ENCODE data around the gene BPIFB2.
"Not testable (repeated sequence)": the region's sequence is repeated elsewhere in the genome, so short reads cannot be mapped to it uniquely, and the experiment has no call there.

Gene BPIFB2

DNA sequence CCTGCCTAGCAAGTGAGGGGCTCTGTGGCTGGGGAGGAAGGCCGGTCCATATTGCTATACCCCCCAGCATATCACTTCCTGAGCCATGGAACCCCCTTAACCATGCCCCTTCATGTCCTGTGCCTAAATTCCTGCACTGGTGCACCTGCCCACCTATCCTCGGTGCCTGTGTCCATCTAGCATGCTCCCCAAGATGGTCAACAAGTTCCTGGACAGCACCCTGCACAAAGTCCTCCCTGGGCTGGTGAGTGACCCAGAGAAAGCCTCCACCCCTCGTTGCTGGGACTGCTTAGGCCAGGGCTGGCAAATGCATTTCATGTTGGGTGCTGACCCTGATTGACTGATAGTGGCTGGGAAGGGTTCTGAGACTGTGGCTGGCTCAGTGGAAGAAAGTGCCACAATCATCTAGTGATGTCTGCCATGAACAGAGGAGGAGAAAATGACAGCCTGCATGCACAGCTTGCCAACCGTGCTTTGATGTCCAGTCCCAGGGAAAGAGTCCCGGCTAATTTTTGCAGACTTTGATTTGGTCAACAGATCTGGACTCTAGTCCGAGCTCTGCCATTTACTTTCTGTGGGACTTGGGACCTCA is 27.5 kb downstream of the BPIFB2 start:
- no peak for DNase-seq (ENCODE audit: low read depth in 1 of 2, low spot score in 1 of 2)

GRCh38 chr20:33037456-33037855 is 30.0 kb downstream of the BPIFB2 start:
- DNase-seq (ENCODE audit: low read depth in 1 of 2, low spot score in 1 of 2), result no peak

GRCh38 chr20:33038243-33038642 is 30.7 kb downstream of the BPIFB2 start:
- DNase-seq (ENCODE audit: low read depth in 1 of 2, low spot score in 1 of 2), result no peak

- DNase-seq (ENCODE audit: low read depth in 1 of 2, low spot score in 1 of 2), result no peak
Observed at GRCh38 chr20:33042430-33042829, 34.9 kb downstream of the BPIFB2 start.

DNA sequence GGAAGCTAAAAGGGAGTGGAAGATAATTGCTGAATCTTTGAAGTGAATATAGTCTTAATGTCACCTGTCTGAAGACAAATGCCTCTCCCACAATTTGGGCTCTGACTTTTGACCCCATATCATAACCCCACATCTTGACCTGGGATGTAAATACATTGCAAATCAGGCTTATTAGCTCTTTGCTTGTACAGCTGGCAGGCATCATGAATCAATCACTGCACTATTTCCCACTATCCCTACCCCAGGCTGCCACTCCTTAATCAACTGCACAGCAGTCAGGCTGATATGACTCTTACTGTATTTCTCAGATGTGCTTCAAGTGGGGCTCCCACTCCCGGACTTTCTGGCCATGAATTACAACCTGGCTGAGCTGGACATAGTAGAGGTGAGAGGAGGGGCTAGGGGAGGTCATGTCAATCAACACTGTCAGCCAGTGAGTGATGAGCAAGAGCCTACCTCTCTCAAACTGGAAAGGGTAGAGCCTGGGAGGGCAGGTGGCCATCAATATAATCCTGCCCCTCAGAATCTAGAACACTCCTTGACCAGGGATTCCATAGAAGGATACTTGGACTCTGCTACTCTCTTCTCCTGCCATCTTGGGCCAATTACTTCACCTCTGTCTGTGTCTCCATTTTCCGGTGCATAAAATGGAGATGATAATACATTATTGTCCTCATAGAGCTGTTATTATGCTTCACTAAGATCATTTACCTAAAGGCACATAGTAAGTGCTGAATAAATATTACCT is 35.7 kb downstream of the BPIFB2 start:
- DNase-seq (ENCODE audit: low read depth in 1 of 2, low spot score in 1 of 2), result no peak

DNA sequence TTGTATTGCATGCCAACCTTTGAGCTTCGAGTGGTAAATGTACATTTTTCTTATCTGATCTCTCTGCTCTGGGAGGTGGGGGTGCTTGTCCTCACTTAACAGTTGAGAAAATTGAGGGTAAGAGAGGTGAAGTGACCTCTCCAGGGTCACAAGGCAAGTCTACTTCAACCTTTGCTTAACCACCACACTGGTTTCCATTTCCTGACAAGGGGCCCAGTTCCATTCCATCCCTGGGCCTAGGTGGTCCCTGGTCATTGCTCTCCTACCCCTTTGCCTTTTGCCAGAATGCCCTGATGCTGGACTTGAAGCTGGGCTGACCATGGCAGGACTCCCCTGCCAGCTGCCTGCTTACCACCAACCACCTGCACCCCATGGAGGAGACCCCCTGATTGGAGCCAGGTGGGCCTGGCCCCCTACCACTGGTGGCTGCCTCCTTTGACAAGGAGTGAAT is 36.3 kb downstream of the BPIFB2 start:
- DNase-seq (ENCODE audit: low read depth in 1 of 2, low spot score in 1 of 2), result no peak

GRCh38 chr20:33045129-33045721 is 37.7 kb downstream of the BPIFB2 start:
- not testable (repeated sequence) for DNase-seq (ENCODE audit: low read depth in 1 of 2, low spot score in 1 of 2)

DNA sequence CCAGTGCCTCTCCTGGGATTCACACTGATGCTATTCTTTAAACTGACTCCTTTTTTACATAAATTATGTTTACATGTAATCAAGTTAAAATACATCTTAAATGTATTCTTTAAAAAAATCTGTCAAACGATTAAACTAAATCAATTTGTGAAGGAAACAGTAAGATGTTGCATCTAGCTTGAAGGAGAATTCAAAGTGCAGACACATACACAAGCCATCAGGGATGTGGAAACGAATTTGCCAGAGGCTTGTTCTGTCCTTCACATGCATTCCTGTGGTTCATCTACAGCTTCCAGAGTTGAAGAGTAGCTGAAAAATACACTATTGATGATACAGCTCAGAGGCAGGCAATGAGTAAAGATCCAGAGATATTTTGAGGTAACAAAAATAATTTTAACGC is 38.9 kb downstream of the BPIFB2 start:
- DNase-seq (ENCODE audit: low read depth in 1 of 2, low spot score in 1 of 2), result no peak

DNA sequence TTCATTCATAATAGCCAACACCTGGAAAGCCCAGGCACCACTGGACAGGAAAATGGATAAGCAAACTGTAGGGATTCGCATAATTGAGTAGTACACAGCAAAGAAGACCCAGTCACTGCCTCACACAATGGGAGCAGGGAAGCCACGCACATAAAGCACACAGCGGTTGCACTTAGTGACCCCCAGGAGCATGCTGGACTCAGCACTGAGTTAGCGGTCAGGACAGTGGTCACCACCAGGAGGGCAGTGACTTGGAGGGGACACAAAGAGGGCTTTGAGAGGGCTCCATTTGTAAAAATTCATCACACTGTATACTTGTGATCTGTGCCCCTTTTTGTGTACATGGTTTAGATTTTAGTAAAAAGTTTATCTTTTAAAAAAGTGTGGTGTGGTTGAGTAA is 43.8 kb downstream of the BPIFB2 start:
- no peak for DNase-seq (ENCODE audit: low read depth in 1 of 2, low spot score in 1 of 2)

GRCh38 chr20:33053291-33054106 is 46.0 kb downstream of the BPIFB2 start, which contains the start of gene BPIFB3:
Gene BPIFB3 (plus strand): TSS chr20:33053903. CDS start chr20:33055436, 1,533 bp downstream.
- no peak for DNase-seq (ENCODE audit: low read depth in 1 of 2, low spot score in 1 of 2)

DNA sequence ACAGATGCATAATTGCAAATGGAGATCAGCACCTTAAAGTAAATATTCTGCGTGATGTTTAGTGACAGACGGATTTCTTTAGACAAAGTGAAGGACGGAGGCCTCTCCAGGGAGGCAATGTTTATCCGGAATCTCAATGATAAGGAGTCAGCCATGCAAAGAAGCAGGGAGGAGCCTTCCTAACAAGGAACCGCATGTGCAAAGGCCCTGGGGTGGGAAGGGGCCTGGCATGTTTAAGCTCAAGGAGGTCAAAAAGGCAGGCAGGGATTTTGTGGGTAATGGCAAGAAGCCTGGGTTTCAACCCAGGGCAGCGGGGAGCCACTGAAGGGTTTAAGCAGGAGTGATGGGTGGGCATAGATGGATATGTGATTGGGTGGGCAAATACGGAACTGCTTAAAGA is 46.9 kb downstream of the BPIFB2 start:
- DNase-seq (ENCODE audit: low read depth in 1 of 2, low spot score in 1 of 2), result no peak

GRCh38 chr20:33054791-33055190 is 47.3 kb downstream of the BPIFB2 start:
- DNase-seq (ENCODE audit: low read depth in 1 of 2, low spot score in 1 of 2), result no peak

- DNase-seq (ENCODE audit: low read depth in 1 of 2, low spot score in 1 of 2), result no peak
Observed at GRCh38 chr20:33059136-33059535, 51.6 kb downstream of the BPIFB2 start.

GRCh38 chr20:33059741-33060390 is 52.4 kb downstream of the BPIFB2 start:
- no peak for DNase-seq (ENCODE audit: low read depth in 1 of 2, low spot score in 1 of 2)

DNA sequence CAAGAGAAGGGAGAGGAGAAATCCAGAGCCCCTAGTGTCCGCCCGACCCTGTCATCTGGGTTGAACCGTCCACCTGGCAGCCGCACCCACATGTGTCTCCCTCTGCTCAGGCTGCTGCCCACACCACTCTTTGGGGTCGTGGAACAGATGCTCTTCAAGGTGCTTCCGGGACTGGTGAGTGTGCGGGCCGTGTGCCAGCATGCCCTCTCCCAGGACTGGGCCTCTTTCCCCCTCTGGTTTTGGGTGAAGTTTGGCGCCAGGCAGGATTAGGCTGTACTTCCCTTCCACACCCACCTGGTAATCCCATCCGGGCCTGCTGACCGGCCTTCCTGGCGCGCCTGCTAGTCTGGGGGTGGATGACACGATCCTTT is 54.1 kb downstream of the BPIFB2 start:
- no peak for DNase-seq (ENCODE audit: low read depth in 1 of 2, low spot score in 1 of 2)

DNA sequence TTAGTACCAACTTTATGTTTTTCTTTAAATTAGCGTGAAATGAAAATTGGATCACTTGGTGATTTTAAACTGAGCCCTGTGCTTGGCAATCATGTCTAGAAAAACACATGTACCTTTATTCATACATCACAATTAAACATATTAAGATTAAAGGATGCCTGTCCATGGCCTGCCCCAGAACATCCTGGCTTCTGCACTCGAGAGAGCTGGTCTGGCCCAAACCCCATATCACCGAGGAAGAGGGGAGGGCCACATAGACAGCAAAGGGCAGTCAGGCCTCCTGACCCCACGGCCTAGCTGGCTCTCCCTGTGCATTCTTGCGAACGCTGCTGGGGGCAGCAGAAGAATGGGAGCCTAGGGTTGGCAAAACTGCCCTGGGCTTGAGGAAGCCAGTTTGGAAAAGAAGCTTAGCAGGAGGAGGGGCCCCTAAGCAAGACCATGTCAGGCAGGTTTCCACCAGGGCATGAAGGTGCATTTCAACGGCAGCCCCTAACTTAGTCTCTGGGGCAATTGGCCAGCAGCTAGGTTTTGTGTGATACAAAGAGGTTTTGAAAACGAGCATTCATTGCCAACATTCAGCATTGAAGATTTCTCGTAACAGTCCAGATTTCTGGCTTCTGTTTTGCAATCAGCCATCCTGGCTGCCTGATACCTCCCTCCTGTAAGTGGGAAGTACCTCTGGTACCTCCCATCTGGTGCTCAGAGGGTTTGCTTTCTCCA is 54.8 kb downstream of the BPIFB2 start:
- no peak for DNase-seq (ENCODE audit: low read depth in 1 of 2, low spot score in 1 of 2)

DNA sequence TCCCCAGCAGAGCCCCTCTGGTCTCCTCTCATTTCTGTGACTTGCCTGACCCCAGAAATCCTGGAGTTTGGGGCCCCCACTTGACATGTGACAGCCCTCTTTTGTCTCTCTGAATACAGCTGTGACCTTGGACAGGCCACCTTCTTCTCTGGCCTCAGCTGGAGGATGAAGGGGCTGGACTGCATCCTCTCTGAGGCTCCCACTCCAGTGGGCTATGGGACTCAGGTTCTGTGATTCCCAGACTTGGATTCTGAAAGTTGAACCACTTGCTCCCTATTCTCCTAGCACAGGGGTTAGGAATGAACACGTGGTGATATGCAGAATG is 55.3 kb downstream of the BPIFB2 start:
- no peak for DNase-seq (ENCODE audit: low read depth in 1 of 2, low spot score in 1 of 2)

DNA sequence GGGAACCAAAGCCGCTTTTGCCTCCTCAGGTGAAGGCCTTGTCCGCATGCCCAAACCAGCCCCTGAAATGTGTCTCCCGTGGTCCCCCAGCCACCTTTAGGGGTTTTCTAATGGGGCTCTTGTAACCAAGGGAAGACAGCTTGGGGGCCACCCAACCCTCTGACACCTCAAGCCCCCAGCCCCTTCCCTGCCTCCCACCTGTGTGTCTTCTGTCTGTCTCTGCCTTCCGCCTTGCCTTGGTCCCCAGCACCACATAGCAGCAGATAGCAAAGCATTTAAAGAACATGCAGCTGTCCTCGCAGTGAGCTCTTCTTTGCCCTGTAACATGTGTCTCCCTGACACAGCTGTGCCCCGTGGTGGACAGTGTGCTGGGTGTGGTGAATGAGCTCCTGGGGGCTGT is 55.8 kb downstream of the BPIFB2 start:
- DNase-seq (ENCODE audit: low read depth in 1 of 2, low spot score in 1 of 2), result no peak

DNA sequence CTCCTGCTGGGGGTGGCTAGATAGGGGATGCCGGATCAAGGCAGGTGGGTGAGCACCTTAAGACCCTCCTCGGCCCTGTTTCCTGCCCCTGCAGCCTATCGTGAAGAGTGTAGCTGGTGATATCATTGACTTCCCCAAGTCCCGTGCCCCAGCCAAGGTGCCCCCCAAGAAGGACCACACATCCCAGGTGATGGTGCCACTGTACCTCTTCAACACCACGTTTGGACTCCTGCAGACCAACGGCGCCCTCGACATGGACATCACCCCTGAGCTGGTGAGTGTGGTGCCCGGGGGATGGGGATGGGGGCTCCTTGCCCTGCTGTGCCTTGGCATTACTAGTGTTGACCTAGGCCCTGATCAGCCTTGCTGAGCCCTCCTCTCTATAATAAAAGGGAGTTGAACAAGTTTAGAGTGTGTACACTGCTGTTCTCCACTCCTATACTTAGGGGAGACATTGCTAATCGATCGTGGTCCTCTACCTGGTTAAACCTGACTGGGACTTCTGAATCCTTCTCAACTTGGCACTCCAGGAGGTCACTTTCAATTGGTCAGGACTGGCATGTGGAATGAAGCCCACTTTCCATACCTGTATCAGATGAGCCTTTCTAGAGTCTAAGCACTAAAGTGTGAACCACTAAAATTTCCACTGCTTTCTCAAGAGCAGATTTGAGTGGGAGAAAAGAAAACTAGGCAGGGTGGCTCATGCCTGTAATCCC is 57.2 kb downstream of the BPIFB2 start:
- no peak for DNase-seq (ENCODE audit: low read depth in 1 of 2, low spot score in 1 of 2)

DNA sequence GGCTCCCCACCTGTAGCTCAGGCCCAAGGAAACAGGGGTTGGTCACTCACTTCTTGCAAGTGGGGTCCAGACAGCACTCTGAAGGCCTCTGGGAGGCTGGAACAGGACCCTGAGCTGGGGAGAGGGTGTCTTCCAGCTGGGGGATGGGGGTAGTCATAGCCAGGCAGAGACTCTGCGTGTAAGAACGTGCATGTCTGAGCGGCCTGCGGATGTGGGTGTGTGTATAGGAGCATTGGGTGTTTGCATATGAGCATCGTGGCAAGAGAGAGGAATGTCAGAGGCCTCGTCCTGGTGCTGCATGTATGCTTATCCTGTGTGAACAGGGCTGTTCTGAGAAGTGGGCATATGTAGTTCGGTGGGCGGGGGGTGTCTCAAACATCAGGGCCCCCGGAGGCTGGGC is 58.3 kb downstream of the BPIFB2 start:
- DNase-seq (ENCODE audit: low read depth in 1 of 2, low spot score in 1 of 2), result no peak

Data from activated T-helper 1 cell treated with anti-CD3 and anti-CD28 coated beads, Interleukin-2, amount 50 U/mL, for 16 hours (primary cell).